Measurements from ENCODE around the gene RRP15. TPM values are rescaled to one million over a fixed set of nuclear protein-coding genes. Genes with fewer than 3 reads are reported as not detected.

Gene RRP15
- total and polyA plus RNA-seq, 2 of the 8 experiments (the other 6 are each of a cell fraction or from before 2014, with no cell fraction given): 3.7 to 52.8 TPM

- no peak overlapping the region for H2BK15ac ChIP-seq (ENCODE audit: low read length)
- CTCF ChIA-PET (ENCODE audit: partially characterized antibody): interaction anchor here (0.6 to 3.6 kb wide), 15 partner anchors 11 to 1333 kb away, joined by 3 to 25 read pairs (median 4); partner anchors contain the start of gene TGFB2
- no peak for FAIRE-seq
Observed at GRCh38 chr1:218328769-218329168, 43.7 kb downstream of the RRP15 start.

More at GRCh38 chr1:218328769-218329168, 43.7 kb downstream of the RRP15 start:
- Histone ChIP-seq H3K79me1 (ENCODE audit: low read depth, low read length) (no peaks in the 10 kb centered on the region), H3K9ac (replicated peaks in 1 of 4; ENCODE audit: extremely low read depth in 1 of 4, low read depth in 3 of 4, low read length in 3 of 4) (no peak overlapping the region), H4K91ac (replicated peaks; ENCODE audit: insufficient read length, low read length) (no peak overlapping the region), H3K79me2 (ENCODE audit: control insufficient read depth in 1 of 2, insufficient read depth in 2 of 2, low read length in 2 of 2) (peaks cover 0 to 8% of the 10 kb centered on the region in 2 experiments; a peak in 2 of 4 replicates), H3K4me2 (ENCODE audit: insufficient read depth in 1 of 2, low read depth in 2 of 2, low read length in 2 of 2) (no peak overlapping the region), H2BK12ac (ENCODE audit: low read depth, low read length) (no peak overlapping the region), H3K27ac (ENCODE audit: low read depth, low read length) (no peak overlapping the region), H3K27me3 (replicated peaks in 1 of 4; ENCODE audit: control insufficient read depth in 3 of 4, extremely low read depth in 1 of 4, insufficient read depth in 3 of 4, low read length in 3 of 4) (no peaks in the 10 kb centered on the region), H2BK5ac (ENCODE audit: low read depth, low read length) (no peak overlapping the region), H3K56ac (replicated peaks; ENCODE audit: insufficient read length, low read depth, low read length) (no peak overlapping the region), H3K36me3 (ENCODE audit: control insufficient read depth in 2 of 4, insufficient read depth in 4 of 4, low read length in 3 of 4) (peaks cover 0 to 6% (median 4%) of the 10 kb centered on the region in 4 experiments; a peak in 3 of 8 replicates), H2BK120ac (replicated peaks; ENCODE audit: low read depth, low read length) (no peak overlapping the region), H2AK5ac (ENCODE audit: low read depth, low read length) (no peak overlapping the region), H3K4ac (replicated peaks; ENCODE audit: insufficient read length, low read depth, low read length) (no peak overlapping the region), H3K9me3 (ENCODE audit: insufficient read depth in 2 of 2, low read depth in 1 of 2, low read length in 1 of 2) (no peaks in the 10 kb centered on the region), H2AFZ (ENCODE audit: low read length) (no peak overlapping the region), H2BK20ac (ENCODE audit: low read length) (no peak overlapping the region), H4K8ac (ENCODE audit: extremely low read depth, insufficient read depth, low read length) (no peak overlapping the region), H3K23ac (ENCODE audit: insufficient read length) (no peak overlapping the region), H3K4me1 (replicated peaks in 1 of 4; ENCODE audit: control insufficient read depth in 3 of 4, insufficient read depth in 4 of 4, low read length in 3 of 4) (no peaks in the 10 kb centered on the region), H3K14ac (ENCODE audit: insufficient read length) (no peak overlapping the region), H3K4me3 (ENCODE audit: extremely low read depth in 1 of 4, insufficient read depth in 2 of 4, low read depth in 3 of 4, low read length in 4 of 4) (no peak overlapping the region), H4K20me1 (replicated peaks in 1 of 2; ENCODE audit: control insufficient read depth in 1 of 2, insufficient read depth in 2 of 2, low read length in 2 of 2) (no peaks in the 10 kb centered on the region), H3K18ac (ENCODE audit: extremely low read depth, low read length) (no peak overlapping the region), H3K23me2 (ENCODE audit: low read depth, low read length) (no peaks in the 10 kb centered on the region), H4K5ac (ENCODE audit: insufficient read length, low read depth, low read length) (no peak overlapping the region)
- TF ChIP-seq BACH1 (IDR thresholded peaks at IDR 0.05; ENCODE audit: low read length) (no peak), SP1 (IDR thresholded peaks at IDR 0.05; ENCODE audit: low read depth, low read length) (no peak), SUZ12 (IDR thresholded peaks at IDR 0.05; ENCODE audit: low read length) (no peak), CHD2 (IDR thresholded peaks at IDR 0.05; ENCODE audit: low read length) (no peak), GTF2F1 (IDR thresholded peaks at IDR 0.05; ENCODE audit: borderline replicate concordance, low read depth, low read length) (no peak), SIX5 (IDR thresholded peaks at IDR 0.05; ENCODE audit: low read depth, low read length) (no peak), RNF2 (IDR thresholded peaks at IDR 0.05; ENCODE audit: borderline replicate concordance, low read depth, low read length, missing control alignments, poor library complexity, severe bottlenecking) (no peak), SIRT6 (IDR thresholded peaks at IDR 0.05; ENCODE audit: low read length) (no peak), SAP30 (IDR thresholded peaks at IDR 0.05; ENCODE audit: insufficient read depth, insufficient replicate concordance, low read length) (no peak), CTCF (IDR thresholded peaks at IDR 0.05; ENCODE audit: control extremely low read depth in 1 of 3, insufficient read depth in 1 of 3, low read depth in 1 of 3, low read length in 3 of 3) (no peak), BCL11A (IDR thresholded peaks at IDR 0.05; ENCODE audit: low read depth in 2 of 2, low read length in 2 of 2) (no peak)
- 98% methylated on average over 3 of the region's 3 CpGs; no CpG with 5 or more reads in 1 of the 2 experiments for WGBS, 2 experiments (ENCODE audit: extremely low coverage in 1 of 2, insufficient coverage in 1 of 2, insufficient read length in 1 of 2, insufficient replicate concordance in 2 of 2, low coverage in 1 of 2, low lambda C conversion rate in 2 of 2, missing lambda C conversion rate in 1 of 2)
- DNase-seq (ENCODE audit: low read depth in 1 of 2, low spot score in 2 of 2): no peak
- POLR2A ChIA-PET (ENCODE audit: partially characterized antibody): interaction anchor here (0.6 to 0.9 kb wide), 3 partner anchors 11 to 197 kb away, joined by 3 read pairs; partner anchors contain the start of gene TGFB2

Measured in H1 (cell line).